Aorta (tissue), 5 donors: Measurements from ENCODE around the gene IL26. TPM values are rescaled to one million over a fixed set of nuclear protein-coding genes. Genes with fewer than 3 reads are reported as not detected.
A peak's percentile ranks its signal among the peaks of the same experiment; 100 is the strongest.

Experiments used
- ATAC-seq: fragments of 200-7000 bp; cut with Tn5 transposase; one replicate; pipeline ENCODE4 v1.9.1; 2022; ENCODE audit warnings: moderate library complexity; ENCODE audit not compliant: low FRiP score
- DNase-seq, 2 donors: peaks; one replicate each; pipeline ENCODE4 v3.0.0-alpha.2; 2020
- H3K27ac ChIP-seq, 2 donors: one replicate each; pipeline ENCODE4 v1.5.1; 2013; ENCODE audit warnings: low read length in 2 of 2, mild to moderate bottlenecking in 2 of 2, moderate library complexity in 2 of 2, control low read depth in 1 of 2, inconsistent platforms in 1 of 2, low read depth in 1 of 2
- H3K27me3 ChIP-seq, 2 donors: one replicate each; pipeline ENCODE4 v1.6.1; 2013; ENCODE audit warnings: control low read depth in 1 of 2, low read length in 1 of 2, mild to moderate bottlenecking in 1 of 2, moderate library complexity in 1 of 2; ENCODE audit not compliant: insufficient read depth in 2 of 2, control insufficient read depth in 1 of 2
- H3K36me3 ChIP-seq, 2 donors: one replicate each; pipeline ENCODE4 v1.6.1; 2013; ENCODE audit warnings: control low read depth in 1 of 2, low read length in 1 of 2, mild to moderate bottlenecking in 1 of 2; ENCODE audit not compliant: insufficient read depth in 2 of 2, control insufficient read depth in 1 of 2
- H3K4me1 ChIP-seq, 2 donors: one replicate each; pipeline ENCODE4 v1.6.1; 2013; ENCODE audit warnings: low read length in 2 of 2, control low read depth in 1 of 2, mild to moderate bottlenecking in 1 of 2, moderate library complexity in 1 of 2; ENCODE audit not compliant: insufficient read depth in 2 of 2, control insufficient read depth in 1 of 2
- H3K4me3 ChIP-seq, 2 donors: one replicate each; pipeline ENCODE4 v1.5.1; 2013; ENCODE audit warnings: low read length in 2 of 2, control low read depth in 1 of 2, mild to moderate bottlenecking in 1 of 2
- H3K9me3 ChIP-seq: one replicate; pipeline ENCODE4 v1.6.1; 2013; ENCODE audit warnings: mild to moderate bottlenecking, low read length; ENCODE audit not compliant: control insufficient read depth
- WGBS, 2 donors: extraction: QIAGEN DNeasy Blood & Tissue Kit; methylation state at CpG; one replicate each; pipeline ENCODE4 v1.1.7; 2013; 5-methylcytosine and 5-hydroxymethylcytosine counted together
- intact Hi-C, 2 donors: fragments of 100-400 bp; cut with DNase I; formaldehyde crosslinking; loops; one replicate each; pipeline versions ENCODE4 v1.14.2 to v1.15.0; 2022
- long read RNA-seq, 2 donors: library from polyadenylated mRNA; unstranded; transcript quantifications; one replicate each; pipeline ENCODE4 v2.0.0, GENCODE V29; 2020 to 2021
- polyA plus RNA-seq, 2 donors: library from polyadenylated mRNA; stranded (reverse); fragments of 200-250 nt; gene quantifications; one replicate each; pipeline ENCODE4 v1.2.3, GENCODE V29; 2013
- total RNA-seq, 2 donors: library from RNA; stranded (reverse); fragmentation: NEBNext Ultra II Directional; extraction: Animal tissue kit (Norgen Biotek cat#: 25700); gene quantifications; one replicate each; pipeline ENCODE4 v1.2.1, GENCODE V29; 2021
- donor health status: healthy with polysubstance abuse.
- donor health status: Bipolar disorder and iron deficiency.
- donor health status: DM: no; HTN: no; CAD: no.
- donor health status: DM: no; HTN: no; CAD: no.
- donor health status: DM: yes; HTN: yes; CAD: no.

Gene IL26
- total RNA-seq (not detected), polyA plus RNA-seq (not detected)
- long read RNA-seq, donor 1 = 0 reads
- long read RNA-seq, donor 2 = 0 reads

- 60 to 63% methylated on average over 8 of the region's 8 CpGs for WGBS, 2 donors
- Histone ChIP-seq H3K36me3 (no peaks in the 10 kb centered on the region), H3K27ac (no peak within 1 kb of the TSS), H3K9me3 (no peaks in the 10 kb centered on the region), H3K27me3 (no peaks in the 10 kb centered on the region), H3K4me3 (no peak within 1 kb of the TSS), H3K4me1 (no peaks in the 10 kb centered on the region)
- DNase-seq = no peak
- intact Hi-C loops = loop anchor here in 1 of 2 donors (2.0 kb wide), 1 partner anchor 85 kb away; no protein-coding TSS in a partner anchor
- no peak for ATAC-seq
These were observed at the start of gene IL26 for GRCh38 chr12:68225576-68226476. Gene IL26, minus strand, starts transcription at chr12:68225810. Its CDS starts 54 bp downstream, at chr12:68225756.

GRCh38 chr12:68272732-68273131 lies 47.1 kb upstream of the IL26 start:
- Histone ChIP-seq H3K27ac (no peak overlapping the region), H3K27me3 (no peaks in the 10 kb centered on the region), H3K4me3 (no peak overlapping the region), H3K9me3 (no peaks in the 10 kb centered on the region), H3K36me3 (no peaks in the 10 kb centered on the region), H3K4me1 (no peaks in the 10 kb centered on the region)
- DNase-seq = no peak
- ATAC-seq = no peak
- intact Hi-C loops = no loop called here

- H3K27ac ChIP-seq = no peak overlapping the region
- ATAC-seq (no peak), DNase-seq (no peak)
- no peaks in the 10 kb centered on the region for H3K9me3 ChIP-seq
- intact Hi-C loops = no loop called here
- no peak overlapping the region for H3K4me3 ChIP-seq
- no peaks in the 10 kb centered on the region for H3K36me3 ChIP-seq
- 87 to 91% methylated on average over 8 of the region's 8 CpGs for WGBS, 2 donors
- no peaks in the 10 kb centered on the region for H3K4me1 ChIP-seq
- H3K27me3 ChIP-seq = no peaks in the 10 kb centered on the region
These were observed 45.7 kb upstream of the IL26 start for GRCh38 chr12:68271346-68271745.

GRCh38 chr12:68270358-68270757 lies 44.7 kb upstream of the IL26 start:
- Histone ChIP-seq H3K4me3 (no peak overlapping the region), H3K36me3 (no peaks in the 10 kb centered on the region), H3K4me1 (no peaks in the 10 kb centered on the region), H3K9me3 (no peaks in the 10 kb centered on the region), H3K27me3 (no peaks in the 10 kb centered on the region), H3K27ac (no peak overlapping the region)
- intact Hi-C loops = no loop called here
- DNase-seq (no peak), ATAC-seq (peak; percentile 29)
- WGBS, 2 donors = 91% methylated on average over 3 of the region's 3 CpGs

GRCh38 chr12:68269779-68270178 lies 44.2 kb upstream of the IL26 start:
- Histone ChIP-seq H3K36me3 (no peaks in the 10 kb centered on the region), H3K27me3 (no peaks in the 10 kb centered on the region), H3K4me1 (no peaks in the 10 kb centered on the region), H3K27ac (no peak overlapping the region), H3K4me3 (no peak overlapping the region), H3K9me3 (no peaks in the 10 kb centered on the region)
- 95 to 100% methylated on average over 2 of the region's 2 CpGs for WGBS, 2 donors
- ATAC-seq = peak; percentile 19
- intact Hi-C loops = no loop called here
- DNase-seq = no peak

- no peak for DNase-seq
- no peaks in the 10 kb centered on the region for H3K9me3 ChIP-seq
- no peaks in the 10 kb centered on the region for H3K27me3 ChIP-seq
- intact Hi-C loops = no loop called here
- H3K4me1 ChIP-seq = no peaks in the 10 kb centered on the region
- H3K36me3 ChIP-seq = no peaks in the 10 kb centered on the region
- no peak for ATAC-seq
- H3K4me3 ChIP-seq = no peak overlapping the region
- H3K27ac ChIP-seq = no peak overlapping the region
These were observed 43.4 kb upstream of the IL26 start for GRCh38 chr12:68268967-68269366.

- no peak for ATAC-seq
- WGBS, 2 donors = 85 to 89% methylated on average over 6 of the region's 6 CpGs
- H3K27ac ChIP-seq = no peak overlapping the region
These were observed 42.3 kb upstream of the IL26 start for GRCh38 chr12:68267892-68268396.

GRCh38 chr12:68264857-68265256 lies 39.2 kb upstream of the IL26 start:
- WGBS, 2 donors = 68 to 78% methylated on average over 2 of the region's 2 CpGs
- no peaks in the 10 kb centered on the region for H3K36me3 ChIP-seq
- no peak overlapping the region for H3K4me3 ChIP-seq
- ATAC-seq (no peak), DNase-seq (no peak)
- intact Hi-C loops = no loop called here
- no peaks in the 10 kb centered on the region for H3K27me3 ChIP-seq
- H3K9me3 ChIP-seq = no peaks in the 10 kb centered on the region
- H3K4me1 ChIP-seq = no peaks in the 10 kb centered on the region
- H3K27ac ChIP-seq = no peak overlapping the region

More at GRCh38 chr12:68267892-68268396, 42.3 kb upstream of the IL26 start:
- Histone ChIP-seq H3K4me1 (no peaks in the 10 kb centered on the region), H3K36me3 (no peaks in the 10 kb centered on the region), H3K27me3 (no peaks in the 10 kb centered on the region), H3K4me3 (no peak overlapping the region), H3K9me3 (no peaks in the 10 kb centered on the region)
- no peak for DNase-seq
- intact Hi-C loops = no loop called here
